Esophagus muscularis mucosa (tissue), 4 donors: ENCODE measurements around the gene FBN1. TPM values are rescaled to one million over a fixed set of nuclear protein-coding genes. Genes with fewer than 3 reads are reported as not detected.
A peak's percentile ranks its signal among the peaks of the same experiment; 100 is the strongest.

ENCODE experiments used
- DNase-seq: peaks from one replicate; pipeline ENCODE4 v3.0.0-alpha.2; 2017; ENCODE audit errors: extremely low spot score
- H3K27ac ChIP-seq, 4 donors: fragments of 200-600 bp; sonication (generic); replicated peaks in 1 of 4; 1 replicate in 3 of 4; 2 replicates in 1 of 4; pipeline ENCODE4 v1.5.1; 2016 to 2019; ENCODE audit warnings: mild to moderate bottlenecking in 1 of 4
- H3K27me3 ChIP-seq, 4 donors: fragments of 200-600 bp; sonication (generic); one replicate each; pipeline versions ENCODE4 v1.5.1 to v1.6.0; 2016 to 2019
- H3K36me3 ChIP-seq, 4 donors: fragments of 200-600 bp; sonication (generic); one replicate each; pipeline ENCODE4 v1.5.1; 2016 to 2019
- H3K4me1 ChIP-seq, 4 donors: fragments of 200-600 bp; sonication (generic); one replicate each; pipeline ENCODE4 v1.5.1; 2016 to 2019
- H3K4me3 ChIP-seq, 4 donors: fragments of 200-600 bp; sonication (generic); 1 replicate in 2 of 4; 2 replicates in 2 of 4; pipeline ENCODE4 v1.5.1; 2016 to 2019; ENCODE audit warnings: mild to moderate bottlenecking in 4 of 4, moderate library complexity in 1 of 4
- H3K9me3 ChIP-seq, 4 donors: fragments of 200-600 bp; sonication (generic); 1 replicate in 3 of 4; 2 replicates in 1 of 4; pipeline ENCODE4 v1.5.1; 2016 to 2019
- EP300 ChIP-seq: sonication (generic); formaldehyde crosslinking; IDR thresholded peaks from one replicate; pipeline ENCODE4 v1.6.1; 2017; ENCODE audit warnings: antibody characterized with exemption
- POLR2A ChIP-seq: fragments of 450-650 bp; IDR thresholded peaks from one replicate; pipeline ENCODE4 v1.6.1; 2017; ENCODE audit warnings: antibody characterized with exemption, moderate library complexity, mild to moderate bottlenecking, low read depth
- POLR2AphosphoS5 ChIP-seq, 2 donors: sonication (generic); formaldehyde crosslinking; IDR thresholded peaks; one replicate each; pipeline ENCODE4 v1.6.1; 2017; ENCODE audit warnings: antibody characterized with exemption in 2 of 2
- WGBS: methylation state at CpG from one replicate; pipeline ENCODE4 v1.1.5; 2018; 5-methylcytosine and 5-hydroxymethylcytosine counted together
- intact Hi-C: fragments of 100-400 bp; cut with DNase I; formaldehyde crosslinking; loops from one replicate; pipeline ENCODE4 v1.15.1; 2023
- total RNA-seq, 4 donors: library from RNA; depleted of rRNA; stranded (reverse); fragments of >200 nt; gene quantifications; one replicate each; pipeline versions ENCODE4 v1.1.0 to v1.2.1, GENCODE V29; 2016
- TF ChIP-seq, protein P1 (sequence below), 3 experiments: fragments of 200-600 bp in 2 of 3; fragments of 450-650 bp in 1 of 3; sonication (generic) in 2 of 3; IDR thresholded peaks; one replicate each; pipeline ENCODE4 v1.5.1; 2017 to 2019; ENCODE audit warnings: antibody characterized with exemption in 3 of 3, mild to moderate bottlenecking in 2 of 3, moderate library complexity in 1 of 3

The FBN1 gene
- total RNA-seq, 4 donors from 2014 or later: 159 to 253 (median 226) TPM

DNA sequence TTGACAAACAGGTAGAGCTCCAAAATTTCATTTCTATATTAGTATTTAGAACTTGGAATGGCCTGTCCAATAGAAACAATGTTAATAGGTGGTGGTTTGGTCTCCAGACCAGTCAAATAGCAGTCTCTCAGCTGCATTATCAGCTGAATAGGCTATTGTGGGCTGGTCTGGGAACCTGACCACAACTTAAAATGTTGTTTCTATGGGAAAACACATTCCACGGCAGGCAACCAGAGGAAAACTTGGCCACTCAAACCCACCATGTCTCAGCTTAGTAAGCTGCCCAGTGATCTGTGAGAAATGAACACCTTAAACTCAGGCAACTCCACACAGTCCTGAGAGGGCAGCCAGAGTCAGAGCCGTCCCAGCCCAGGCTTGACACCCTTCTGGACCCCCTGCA is 20.4 kb downstream of the FBN1 start:
- no peak overlapping the region for H3K4me3 ChIP-seq

DNA sequence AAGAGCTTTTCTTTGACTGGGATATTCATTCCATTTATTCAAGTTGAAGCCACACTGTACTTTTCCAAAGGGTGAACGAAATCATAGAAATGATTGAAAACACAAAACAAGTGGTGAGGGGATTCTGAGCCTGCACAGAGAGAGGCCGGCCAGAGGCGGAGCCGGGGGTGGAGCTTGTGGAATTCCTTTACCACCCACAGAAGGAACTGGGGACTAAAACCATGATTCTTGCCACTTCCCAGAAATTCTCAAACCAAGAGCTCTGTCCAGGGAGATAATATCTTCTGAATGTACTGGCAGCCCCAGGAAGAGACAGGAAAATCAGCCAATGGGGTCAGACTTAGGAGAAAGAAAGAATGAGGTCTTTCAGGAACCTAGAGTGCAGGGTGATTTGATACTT is 20.8 kb downstream of the FBN1 start:
- Histone ChIP-seq H3K27ac (peak overlapping the region in 3 of 4 donors; percentile 1 to 80 (median 1)), H3K4me3 (no peak overlapping the region), H3K4me1 (peaks cover 7 to 94% (median 81%) of the 10 kb centered on the region in 4 donors), H3K27me3 (no peaks in the 10 kb centered on the region), H3K36me3 (no peaks in the 10 kb centered on the region), H3K9me3 (no peaks in the 10 kb centered on the region)
- no peak for DNase-seq
- WGBS: 95% methylated on average over 4 of the region's 4 CpGs
- intact Hi-C loops: no loop called here
- TF ChIP-seq POLR2AphosphoS5 (IDR thresholded peaks at IDR 0.05) (no peak), POLR2A (no peak), EP300 (no peak)
- TF ChIP-seq, protein P1, sequence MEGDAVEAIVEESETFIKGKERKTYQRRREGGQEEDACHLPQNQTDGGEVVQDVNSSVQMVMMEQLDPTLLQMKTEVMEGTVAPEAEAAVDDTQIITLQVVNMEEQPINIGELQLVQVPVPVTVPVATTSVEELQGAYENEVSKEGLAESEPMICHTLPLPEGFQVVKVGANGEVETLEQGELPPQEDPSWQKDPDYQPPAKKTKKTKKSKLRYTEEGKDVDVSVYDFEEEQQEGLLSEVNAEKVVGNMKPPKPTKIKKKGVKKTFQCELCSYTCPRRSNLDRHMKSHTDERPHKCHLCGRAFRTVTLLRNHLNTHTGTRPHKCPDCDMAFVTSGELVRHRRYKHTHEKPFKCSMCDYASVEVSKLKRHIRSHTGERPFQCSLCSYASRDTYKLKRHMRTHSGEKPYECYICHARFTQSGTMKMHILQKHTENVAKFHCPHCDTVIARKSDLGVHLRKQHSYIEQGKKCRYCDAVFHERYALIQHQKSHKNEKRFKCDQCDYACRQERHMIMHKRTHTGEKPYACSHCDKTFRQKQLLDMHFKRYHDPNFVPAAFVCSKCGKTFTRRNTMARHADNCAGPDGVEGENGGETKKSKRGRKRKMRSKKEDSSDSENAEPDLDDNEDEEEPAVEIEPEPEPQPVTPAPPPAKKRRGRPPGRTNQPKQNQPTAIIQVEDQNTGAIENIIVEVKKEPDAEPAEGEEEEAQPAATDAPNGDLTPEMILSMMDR (IDR thresholded peaks at IDR 0.05): no peak

More for the DNA sequence above, 20.4 kb downstream of the FBN1 start:
- WGBS: 93% methylated on average over 2 of the region's 2 CpGs
- H3K27me3 ChIP-seq: no peaks in the 10 kb centered on the region
- intact Hi-C loops: no loop called here
- H3K9me3 ChIP-seq: no peaks in the 10 kb centered on the region
- no peaks in the 10 kb centered on the region for H3K36me3 ChIP-seq
- no peak for DNase-seq
- TF ChIP-seq, protein P1 (IDR thresholded peaks at IDR 0.05): no peak
- TF ChIP-seq POLR2A (no peak), EP300 (no peak), POLR2AphosphoS5 (IDR thresholded peaks at IDR 0.05) (no peak)
- H3K4me1 ChIP-seq: peaks cover 7 to 94% (median 82%) of the 10 kb centered on the region in 4 donors
- H3K27ac ChIP-seq: peak overlapping the region in 3 of 4 donors; percentile 1 to 80 (median 37)

DNA sequence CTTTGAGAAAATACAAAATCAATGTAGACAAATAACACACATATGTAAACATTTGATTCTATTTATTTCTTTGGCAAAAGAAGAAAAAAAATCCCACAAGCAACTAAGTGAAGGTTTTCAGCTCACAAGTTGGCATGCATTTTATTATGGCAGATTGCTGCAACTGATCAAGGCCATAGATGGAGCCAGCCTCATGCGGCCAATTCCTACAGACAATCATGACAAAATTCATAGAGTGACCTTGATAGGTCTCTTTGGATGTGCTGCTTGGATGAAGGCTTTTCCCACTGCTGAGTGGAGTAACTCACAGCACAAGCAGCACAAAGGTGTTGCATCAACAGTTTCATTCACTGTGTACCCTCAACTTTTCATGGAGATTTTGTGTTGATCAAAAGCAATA is 22.1 kb downstream of the FBN1 start:
- Histone ChIP-seq H3K4me1 (peaks cover 7 to 95% (median 84%) of the 10 kb centered on the region in 4 donors), H3K9me3 (no peaks in the 10 kb centered on the region), H3K4me3 (no peak overlapping the region), H3K36me3 (no peaks in the 10 kb centered on the region), H3K27ac (no peak overlapping the region), H3K27me3 (no peaks in the 10 kb centered on the region)
- WGBS: 95% methylated on average over 1 of the region's 1 CpG
- intact Hi-C loops: no loop called here
- no peak for DNase-seq
- TF ChIP-seq POLR2AphosphoS5 (IDR thresholded peaks at IDR 0.05) (no peak), POLR2A (no peak), EP300 (no peak)
- TF ChIP-seq, protein P1 (IDR thresholded peaks at IDR 0.05): no peak

DNA sequence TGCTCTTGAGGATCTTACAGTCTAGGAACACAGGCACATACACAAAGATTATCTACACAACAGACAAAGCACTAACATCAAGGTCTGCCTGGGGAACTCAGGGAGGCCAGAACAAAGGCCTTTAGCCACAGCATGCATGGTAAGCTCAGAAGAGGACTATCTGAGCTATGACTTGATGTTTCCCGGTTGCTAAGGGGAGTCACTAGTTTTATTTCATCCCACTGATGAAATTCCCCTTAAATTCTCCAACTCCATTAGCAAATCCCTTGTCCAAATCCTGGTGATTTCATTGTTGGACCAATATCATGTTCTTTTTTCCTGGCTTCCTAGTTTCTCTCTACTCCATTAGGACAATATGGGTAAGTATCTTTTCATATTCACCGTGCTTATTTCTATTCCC is 23.3 kb downstream of the FBN1 start:
- intact Hi-C loops: no loop called here
- Histone ChIP-seq H3K4me1 (peaks cover 6 to 95% (median 84%) of the 10 kb centered on the region in 4 donors), H3K9me3 (no peaks in the 10 kb centered on the region), H3K36me3 (no peaks in the 10 kb centered on the region), H3K27ac (peak overlapping the region in 3 of 4 donors; percentile 17 to 30 (median 26)), H3K4me3 (no peak overlapping the region), H3K27me3 (no peaks in the 10 kb centered on the region)
- no peak for DNase-seq
- no peak for TF ChIP-seq POLR2A
- TF ChIP-seq, protein P1 (IDR thresholded peaks at IDR 0.05): no peak
- TF ChIP-seq EP300: no peak
- no peak for TF ChIP-seq POLR2AphosphoS5 (IDR thresholded peaks at IDR 0.05)
- 69% methylated on average over 2 of the region's 2 CpGs for WGBS

DNA sequence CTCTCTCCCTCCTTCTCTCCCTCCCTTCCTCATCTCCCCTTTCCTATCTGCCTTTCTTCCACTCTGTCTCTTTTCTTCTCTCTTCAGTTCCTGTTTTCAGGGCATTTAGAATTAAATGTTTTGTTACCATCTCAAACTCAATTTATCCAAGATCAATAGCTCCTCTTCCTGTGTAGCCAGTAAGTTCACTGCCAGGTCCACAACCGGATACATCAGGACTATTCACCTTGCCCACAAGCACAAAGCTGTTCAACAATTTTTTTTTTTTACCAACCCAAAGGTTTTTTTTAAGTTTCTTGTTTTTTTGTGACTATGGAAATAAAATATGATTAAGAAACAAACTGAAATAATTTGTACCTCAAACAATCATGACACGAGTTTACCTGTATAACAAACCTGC is 26.1 kb downstream of the FBN1 start:
- Histone ChIP-seq H3K4me3 (no peak overlapping the region), H3K4me1 (peaks cover 4 to 95% (median 82%) of the 10 kb centered on the region in 4 donors), H3K36me3 (no peaks in the 10 kb centered on the region), H3K27ac (peak overlapping the region; percentile 57 to 75 (median 70)), H3K9me3 (no peaks in the 10 kb centered on the region), H3K27me3 (no peaks in the 10 kb centered on the region)
- DNase-seq: no peak
- 97% methylated on average over 2 of the region's 2 CpGs for WGBS
- intact Hi-C loops: loop anchor here (5.0 kb wide), 1 partner anchor 62 kb away; no protein-coding TSS in a partner anchor
- TF ChIP-seq, protein P1 (IDR thresholded peaks at IDR 0.05): no peak
- TF ChIP-seq POLR2AphosphoS5 (IDR thresholded peaks at IDR 0.05) (no peak), EP300 (no peak), POLR2A (no peak)
